ENCODE results near the gene STAM. TPM values are rescaled to one million over a fixed set of nuclear protein-coding genes. Genes with fewer than 3 reads are reported as not detected.

STAM gene
- polyA plus RNA-seq, 1 of the 3 experiments (the other 2 are of a cell fraction): 19.1 TPM

- Histone ChIP-seq H3K4me3 (ENCODE audit: low read depth in 2 of 2, low read length in 1 of 2) (no peak overlapping the region), H3K36me3 (replicated peaks in 1 of 2; ENCODE audit: control insufficient read depth in 1 of 2, insufficient read depth in 2 of 2, low read length in 1 of 2) (no peaks in the 10 kb centered on the region), H3K4me2 (no peak overlapping the region), H3K9me3 (no peaks in the 10 kb centered on the region), H3K9me2 (no peaks in the 10 kb centered on the region), H3K79me2 (ENCODE audit: insufficient read depth) (no peaks in the 10 kb centered on the region), H3K27ac (ENCODE audit: low read depth in 2 of 2, low read length in 1 of 2) (no peak overlapping the region), H3K27me3 (ENCODE audit: insufficient read depth) (no peaks in the 10 kb centered on the region), H3F3A (replicated peaks; ENCODE audit: insufficient read depth) (peaks cover 3% of the 10 kb centered on the region), H4K20me1 (ENCODE audit: insufficient read depth) (no peaks in the 10 kb centered on the region), H2AFZ (ENCODE audit: low read depth) (no peak overlapping the region), H3K4me1 (ENCODE audit: control insufficient read depth in 1 of 2, insufficient read depth in 2 of 2, low read depth in 1 of 2, low read length in 1 of 2) (no peaks in the 10 kb centered on the region; a peak in 2 of 4 replicates), H3K9ac (no peak overlapping the region)
- DNase-seq: peak; percentile 49
- POLR2A ChIA-PET: no interaction called here
- TF ChIP-seq EP300 (IDR thresholded peaks at IDR 0.05; ENCODE audit: borderline replicate concordance in 1 of 2, low read depth in 1 of 2, low read length in 1 of 2): 0 out of 4 replicates have a peak, but pooled peaks of 1 of the 2 experiments have one; percentile 4
- peak; percentile 69; the same call in 1 of the 2 replicates for TF ChIP-seq RCOR1 (IDR thresholded peaks at IDR 0.05; ENCODE audit: low read length)
- peak; percentile 23 for TF ChIP-seq CHD2 (IDR thresholded peaks at IDR 0.05; ENCODE audit: low read length, partially characterized antibody)
- TF ChIP-seq NFIC (IDR thresholded peaks at IDR 0.05; ENCODE audit: borderline replicate concordance): no peak
- CTCF ChIA-PET: interaction anchor here (0.5 to 1.0 kb wide), 3 partner anchors 11 to 415 kb away, joined by 3 to 4 read pairs (median 4); no protein-coding TSS in a partner anchor
- WGBS (ENCODE audit: low lambda C conversion rate): 66% methylated on average over 7 of the region's 7 CpGs
These were observed 81.8 kb downstream of the STAM start for GRCh38 chr10:17725703-17726102.

GRCh38 chr10:17729630-17730029, 85.7 kb downstream of the STAM start:
- 94% methylated on average over 6 of the region's 6 CpGs for WGBS (ENCODE audit: low lambda C conversion rate)
- Histone ChIP-seq H3K4me3 (ENCODE audit: low read depth in 2 of 2, low read length in 1 of 2) (no peak overlapping the region), H3K79me2 (ENCODE audit: insufficient read depth) (no peaks in the 10 kb centered on the region), H3K4me2 (no peak overlapping the region), H3K9me2 (no peaks in the 10 kb centered on the region), H3K27ac (ENCODE audit: low read depth in 2 of 2, low read length in 1 of 2) (no peak overlapping the region), H3F3A (replicated peaks; ENCODE audit: insufficient read depth) (peaks cover 3% of the 10 kb centered on the region), H4K20me1 (ENCODE audit: insufficient read depth) (no peaks in the 10 kb centered on the region), H3K4me1 (ENCODE audit: control insufficient read depth in 1 of 2, insufficient read depth in 2 of 2, low read depth in 1 of 2, low read length in 1 of 2) (no peaks in the 10 kb centered on the region; a peak in 1 of 4 replicates), H3K36me3 (replicated peaks in 1 of 2; ENCODE audit: control insufficient read depth in 1 of 2, insufficient read depth in 2 of 2, low read length in 1 of 2) (no peaks in the 10 kb centered on the region), H3K9ac (no peak overlapping the region), H2AFZ (ENCODE audit: low read depth) (no peak overlapping the region), H3K9me3 (no peaks in the 10 kb centered on the region), H3K27me3 (ENCODE audit: insufficient read depth) (no peaks in the 10 kb centered on the region)
- POLR2A ChIA-PET: no interaction called here
- CTCF ChIA-PET: interaction anchor here (1.3 kb wide), 1 partner anchor 13 kb away, joined by 3 read pairs; no protein-coding TSS in a partner anchor
- no peak for DNase-seq
- TF ChIP-seq USF2 (IDR thresholded peaks at IDR 0.05; ENCODE audit: borderline replicate concordance, low read depth, low read length): no peak
- no peak for TF ChIP-seq RAD21 (IDR thresholded peaks at IDR 0.05; ENCODE audit: low read length)
- TF ChIP-seq YY1 (IDR thresholded peaks at IDR 0.05; ENCODE audit: low read depth): no peak
- TF ChIP-seq ZBTB33 (IDR thresholded peaks at IDR 0.05; ENCODE audit: borderline replicate concordance, low read depth): no peak
- no peak for TF ChIP-seq RXRA (IDR thresholded peaks at IDR 0.05; ENCODE audit: borderline replicate concordance, low read depth)
- TF ChIP-seq CTCF (IDR thresholded peaks at IDR 0.05): no peak
- TF ChIP-seq PBX3 (IDR thresholded peaks at IDR 0.05): no peak
- TF ChIP-seq SIN3A (IDR thresholded peaks at IDR 0.05; ENCODE audit: borderline replicate concordance, low read depth, low read length): no peak
- no peak for TF ChIP-seq TCF12 (IDR thresholded peaks at IDR 0.05)
- TF ChIP-seq USF1 (IDR thresholded peaks at IDR 0.05; ENCODE audit: borderline replicate concordance, low read depth): no peak
- TF ChIP-seq FOSL2 (IDR thresholded peaks at IDR 0.05; ENCODE audit: borderline replicate concordance, low read depth): no peak
- no peak for TF ChIP-seq REST (IDR thresholded peaks at IDR 0.05; ENCODE audit: low read depth, low read length)

Measured in SK-N-SH (cell line).